K562 (cell line): ENCODE data around the gene POLR2H. TPM values are rescaled to one million over a fixed set of nuclear protein-coding genes. Genes with fewer than 3 reads are reported as not detected.
A peak's percentile ranks its signal among the peaks of the same experiment; 100 is the strongest.

Source experiments
- ATF1 ChIP-seq, 2 experiments: fragments of 450-650 bp in 1 of 2; IDR thresholded peaks; 2 replicates each; pipeline ENCODE4 v1.6.1; 2016; ENCODE audit warnings: missing compliant biosample characterization in 1 of 2, missing genetic modification characterization in 1 of 2
- CHD2 ChIP-seq: IDR thresholded peaks from 2 replicates; pipeline ENCODE4 v1.6.1; 2011; ENCODE audit warnings: low read depth, low read length
- CTBP1 ChIP-seq: fragments of 450-650 bp; IDR thresholded peaks from 2 replicates; pipeline ENCODE4 v1.6.1; 2016; ENCODE audit warnings: borderline replicate concordance
- FOS ChIP-seq: IDR thresholded peaks from 3 replicates; pipeline ENCODE4 v1.6.1; 2011; ENCODE audit not compliant: insufficient read length; ENCODE audit errors: extremely low read depth
- HLTF ChIP-seq: fragments of 450-650 bp; IDR thresholded peaks from 2 replicates; pipeline ENCODE4 v1.6.1; 2016
- KAT7 ChIP-seq: sonication (generic); formaldehyde crosslinking; IDR thresholded peaks from 2 replicates; pipeline ENCODE4 v1.8.0; 2022; ENCODE audit warnings: missing genetic modification reagents, mild to moderate bottlenecking, borderline replicate concordance
- MYBL2 ChIP-seq, 2 experiments: fragments of 450-650 bp in 1 of 2; sonication (generic) in 1 of 2; formaldehyde crosslinking in 1 of 2; IDR thresholded peaks; 2 replicates each; pipeline versions ENCODE4 v1.6.1 to v1.8.1; 2017 to 2022; ENCODE audit warnings: borderline replicate concordance in 1 of 2, inconsistent platforms in 1 of 2, low read depth in 1 of 2, mild to moderate bottlenecking in 1 of 2, missing genetic modification reagents in 1 of 2, moderate library complexity in 1 of 2
- POLR2B ChIP-seq: fragments of 450-650 bp; IDR thresholded peaks from 2 replicates; pipeline ENCODE4 v1.6.1; 2018; ENCODE audit warnings: low read depth; ENCODE audit not compliant: partially characterized antibody
- PYGO2 ChIP-seq: fragments of 450-650 bp; IDR thresholded peaks from 2 replicates; pipeline ENCODE4 v1.6.1; 2016; ENCODE audit warnings: mild to moderate bottlenecking, missing genetic modification characterization, moderate library complexity, missing compliant biosample characterization
- RAD21 ChIP-seq, 2 experiments: fragments of 250-450 bp in 1 of 2; fragments of 450-650 bp in 1 of 2; sonication (Bioruptor Pico) in 1 of 2; formaldehyde crosslinking in 1 of 2; IDR thresholded peaks in 1 of 2; conservative IDR thresholded peaks in 1 of 2; 2 replicates each; pipeline versions ENCODE4 v1.4.0 to v1.8.0; 2020 to 2022; ENCODE audit warnings: mild to moderate bottlenecking in 2 of 2, moderate library complexity in 1 of 2
- SAP30 ChIP-seq: fragments of 200-600 bp; sonication (generic); IDR thresholded peaks from 2 replicates; pipeline ENCODE4 v1.6.1; 2012; ENCODE audit warnings: borderline replicate concordance, low read depth, mild to moderate bottlenecking, moderate library complexity, low read length, control low read depth, inconsistent platforms; ENCODE audit not compliant: insufficient read depth, poor library complexity, severe bottlenecking
- SRSF3 ChIP-seq: fragments of 200-400 bp; formaldehyde crosslinking; IDR thresholded peaks from 2 replicates; pipeline ENCODE4 v1.6.1; 2016; ENCODE audit warnings: mild to moderate bottlenecking, low read length, moderate library complexity; ENCODE audit not compliant: insufficient read depth
- TSC22D4 ChIP-seq: fragments of 450-650 bp; IDR thresholded peaks from 2 replicates; pipeline ENCODE4 v1.6.1; 2016; ENCODE audit warnings: missing genetic modification characterization, missing biosample characterization, control low read depth
- ZBTB1 ChIP-seq: sonication (generic); formaldehyde crosslinking; IDR thresholded peaks from 2 replicates; pipeline ENCODE4 v1.8.1; 2023; ENCODE audit warnings: missing genetic modification reagents, low read depth, mild to moderate bottlenecking, borderline replicate concordance
- ZBTB8A ChIP-seq: fragments of 450-650 bp; IDR thresholded peaks from 2 replicates; pipeline ENCODE4 v1.6.1; 2018; ENCODE audit warnings: mild to moderate bottlenecking, moderate library complexity; ENCODE audit not compliant: partially characterized antibody
- ZNF121 ChIP-seq: sonication (generic); formaldehyde crosslinking; conservative IDR thresholded peaks from 2 replicates; pipeline ENCODE4 v1.8.0; 2022; ENCODE audit warnings: missing genetic modification reagents
- ZNF232 ChIP-seq: sonication (generic); formaldehyde crosslinking; IDR thresholded peaks from 2 replicates; pipeline ENCODE4 v1.8.0; 2022; ENCODE audit warnings: mild to moderate bottlenecking, missing genetic modification reagents
- ZNF584 ChIP-seq: fragments of 200-800 bp; sonication (Bioruptor generic); IDR thresholded peaks from 2 replicates; pipeline ENCODE4 v1.6.1; 2016; ENCODE audit warnings: low read depth, mild to moderate bottlenecking, missing genetic modification characterization, missing compliant biosample characterization
- polyA plus RNA-seq, 8 experiments: library from polyadenylated mRNA; depleted of rRNA in 4 of 8; stranded (reverse) in 5 of 8; unstranded in 3 of 8; fragments of >200 nt; fragmentation: Nextera tagmentation in 2 of 8; fragmentation: Illumina TruSeq in 1 of 8; extraction: Ambion mirVana in 2 of 8; extraction: Trizol in 1 of 8; gene quantifications; 2 replicates each; pipeline versions ENCODE4 v1.2.1 to v1.2.3, GENCODE V29; 2011 to 2014; ENCODE audit warnings: inconsistent platforms in 1 of 8, missing spikeins in 1 of 8
- total RNA-seq, 7 experiments: library from RNA; depleted of rRNA in 6 of 7; stranded (reverse); fragments of >200 nt in 6 of 7; fragmentation: Illumina TruSeq in 2 of 7; extraction: Trizol in 2 of 7; gene quantifications; 2 replicates each; pipeline versions ENCODE4 v1.2.1 to v1.2.3, GENCODE V29; 2011 to 2021; ENCODE audit warnings: low replicate concordance in 1 of 7
- TF ChIP-seq, protein P1 (sequence below): fragments of 250-450 bp; sonication (Bioruptor Pico); IDR thresholded peaks from 2 replicates; pipeline ENCODE4 v1.5.0; 2020; ENCODE audit warnings: mild to moderate bottlenecking
- TF ChIP-seq, protein P2 (sequence below): fragments of 250-450 bp; sonication (Bioruptor Pico); IDR thresholded peaks from 2 replicates; pipeline ENCODE4 v1.8.0; 2021; ENCODE audit warnings: moderate library complexity, mild to moderate bottlenecking, inconsistent platforms
- TF ChIP-seq, protein P3 (sequence below): sonication (generic); formaldehyde crosslinking; IDR thresholded peaks from 2 replicates; pipeline ENCODE4 v1.8.0; 2022; ENCODE audit warnings: mild to moderate bottlenecking, missing genetic modification reagents
- TF ChIP-seq, protein P4 (sequence below), 2 experiments: fragments of 450-650 bp; conservative IDR thresholded peaks; 2 replicates each; pipeline ENCODE4 v1.6.1; 2017; ENCODE audit warnings: mild to moderate bottlenecking in 2 of 2, moderate library complexity in 2 of 2

Gene POLR2H
- total and polyA plus RNA-seq, 9 of the 15 experiments (the other 6 are each of a cell fraction or from before 2014, with no cell fraction given) = 128 to 512 (median 220) TPM

DNA sequence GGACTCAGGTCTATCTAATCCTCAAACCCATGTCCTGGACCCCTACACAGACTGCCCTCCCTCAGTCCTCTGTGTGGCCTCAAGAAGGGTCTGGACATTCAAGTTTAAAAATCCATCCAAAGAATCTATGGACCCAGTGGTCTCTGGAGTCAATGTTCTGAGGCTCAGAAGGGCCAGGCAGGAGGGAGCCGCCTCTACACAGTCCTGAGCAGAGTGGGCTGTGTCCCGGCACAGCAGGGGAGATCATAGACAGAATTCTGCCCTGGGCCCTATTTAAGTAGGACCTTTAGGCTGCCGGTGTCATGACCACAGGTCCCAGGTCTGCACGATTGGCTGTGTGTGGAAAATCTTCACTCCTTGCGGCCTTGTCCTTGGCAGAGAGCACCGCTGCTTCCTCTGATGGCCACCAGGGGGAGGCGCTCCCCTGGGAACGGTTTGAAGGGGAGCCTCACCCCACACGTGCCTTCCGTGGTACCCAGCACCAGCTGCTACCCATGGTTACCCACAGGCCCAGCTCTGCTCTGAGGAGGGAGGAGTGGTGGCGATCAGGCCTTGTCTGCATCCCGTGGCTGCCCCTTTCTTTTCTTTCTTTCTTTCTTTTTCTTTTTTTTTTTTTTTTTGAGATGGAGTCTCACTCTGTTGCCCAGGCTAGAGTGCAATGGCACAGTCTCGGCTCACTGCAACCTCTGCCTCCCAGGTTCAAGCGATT, 56.3 kb downstream of the POLR2H start (continued):
- TF ChIP-seq POLR2B (no peak), ZNF121 (no peak), CTBP1 (no peak), TSC22D4 (tag) (no peak), CHD2 (no peak), ZBTB8A (no peak), RAD21 (CRISPR knock-in tag; conservative IDR thresholded peaks at IDR 0.05 in 1 of 2, IDR thresholded peaks at IDR 0.05 in 1 of 2) (peak; percentile 62 to 89), ZNF232 (CRISPR knock-in tag) (no peak), ATF1 (CRISPR knock-in tag; IDR thresholded peaks at IDR 0.05) (no peak), ATF1 (tag; IDR thresholded peaks at IDR 0.05) (no peak), SAP30 (no peak), ZNF584 (no peak), KAT7 (no peak), PYGO2 (tag) (no peak), ZBTB1 (CRISPR knock-in tag) (no peak), HLTF (no peak), SRSF3 (no peak), MYBL2 (IDR thresholded peaks at IDR 0.05; ENCODE audit: low read depth) (no peak), MYBL2 (CRISPR knock-in tag; IDR thresholded peaks at IDR 0.05; ENCODE audit: borderline replicate concordance) (no peak), FOS (no peak)
- TF ChIP-seq, protein P1, sequence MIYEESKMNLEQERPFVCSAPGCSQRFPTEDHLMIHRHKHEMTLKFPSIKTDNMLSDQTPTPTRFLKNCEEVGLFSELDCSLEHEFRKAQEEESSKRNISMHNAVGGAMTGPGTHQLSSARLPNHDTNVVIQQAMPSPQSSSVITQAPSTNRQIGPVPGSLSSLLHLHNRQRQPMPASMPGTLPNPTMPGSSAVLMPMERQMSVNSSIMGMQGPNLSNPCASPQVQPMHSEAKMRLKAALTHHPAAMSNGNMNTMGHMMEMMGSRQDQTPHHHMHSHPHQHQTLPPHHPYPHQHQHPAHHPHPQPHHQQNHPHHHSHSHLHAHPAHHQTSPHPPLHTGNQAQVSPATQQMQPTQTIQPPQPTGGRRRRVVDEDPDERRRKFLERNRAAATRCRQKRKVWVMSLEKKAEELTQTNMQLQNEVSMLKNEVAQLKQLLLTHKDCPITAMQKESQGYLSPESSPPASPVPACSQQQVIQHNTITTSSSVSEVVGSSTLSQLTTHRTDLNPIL = no peak
- TF ChIP-seq, protein P2, sequence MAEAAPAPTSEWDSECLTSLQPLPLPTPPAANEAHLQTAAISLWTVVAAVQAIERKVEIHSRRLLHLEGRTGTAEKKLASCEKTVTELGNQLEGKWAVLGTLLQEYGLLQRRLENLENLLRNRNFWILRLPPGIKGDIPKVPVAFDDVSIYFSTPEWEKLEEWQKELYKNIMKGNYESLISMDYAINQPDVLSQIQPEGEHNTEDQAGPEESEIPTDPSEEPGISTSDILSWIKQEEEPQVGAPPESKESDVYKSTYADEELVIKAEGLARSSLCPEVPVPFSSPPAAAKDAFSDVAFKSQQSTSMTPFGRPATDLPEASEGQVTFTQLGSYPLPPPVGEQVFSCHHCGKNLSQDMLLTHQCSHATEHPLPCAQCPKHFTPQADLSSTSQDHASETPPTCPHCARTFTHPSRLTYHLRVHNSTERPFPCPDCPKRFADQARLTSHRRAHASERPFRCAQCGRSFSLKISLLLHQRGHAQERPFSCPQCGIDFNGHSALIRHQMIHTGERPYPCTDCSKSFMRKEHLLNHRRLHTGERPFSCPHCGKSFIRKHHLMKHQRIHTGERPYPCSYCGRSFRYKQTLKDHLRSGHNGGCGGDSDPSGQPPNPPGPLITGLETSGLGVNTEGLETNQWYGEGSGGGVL (CRISPR knock-in tag) = no peak
- TF ChIP-seq, protein P3, sequence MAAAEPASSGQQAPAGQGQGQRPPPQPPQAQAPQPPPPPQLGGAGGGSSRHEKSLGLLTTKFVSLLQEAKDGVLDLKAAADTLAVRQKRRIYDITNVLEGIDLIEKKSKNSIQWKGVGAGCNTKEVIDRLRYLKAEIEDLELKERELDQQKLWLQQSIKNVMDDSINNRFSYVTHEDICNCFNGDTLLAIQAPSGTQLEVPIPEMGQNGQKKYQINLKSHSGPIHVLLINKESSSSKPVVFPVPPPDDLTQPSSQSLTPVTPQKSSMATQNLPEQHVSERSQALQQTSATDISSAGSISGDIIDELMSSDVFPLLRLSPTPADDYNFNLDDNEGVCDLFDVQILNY (CRISPR knock-in tag) = no peak
- TF ChIP-seq, protein P4, sequence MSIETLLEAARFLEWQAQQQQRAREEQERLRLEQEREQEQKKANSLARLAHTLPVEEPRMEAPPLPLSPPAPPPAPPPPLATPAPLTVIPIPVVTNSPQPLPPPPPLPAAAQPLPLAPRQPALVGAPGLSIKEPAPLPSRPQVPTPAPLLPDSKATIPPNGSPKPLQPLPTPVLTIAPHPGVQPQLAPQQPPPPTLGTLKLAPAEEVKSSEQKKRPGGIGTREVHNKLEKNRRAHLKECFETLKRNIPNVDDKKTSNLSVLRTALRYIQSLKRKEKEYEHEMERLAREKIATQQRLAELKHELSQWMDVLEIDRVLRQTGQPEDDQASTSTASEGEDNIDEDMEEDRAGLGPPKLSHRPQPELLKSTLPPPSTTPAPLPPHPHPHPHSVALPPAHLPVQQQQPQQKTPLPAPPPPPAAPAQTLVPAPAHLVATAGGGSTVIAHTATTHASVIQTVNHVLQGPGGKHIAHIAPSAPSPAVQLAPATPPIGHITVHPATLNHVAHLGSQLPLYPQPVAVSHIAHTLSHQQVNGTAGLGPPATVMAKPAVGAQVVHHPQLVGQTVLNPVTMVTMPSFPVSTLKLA (conservative IDR thresholded peaks at IDR 0.05) = 0 out of 4 replicates have a peak, but pooled peaks of 1 of the 2 experiments have one; percentile 13
